OCI-LY7 (cell line): ENCODE results near the gene ZNF148.

Source experiments
- EZH2phosphoT487 ChIP-seq: fragments of 200-600 bp; sonication (generic); IDR thresholded peaks from 2 replicates; pipeline ENCODE4 v1.6.1; 2018; ENCODE audit warnings: low read depth, borderline replicate concordance, mild to moderate bottlenecking, mixed run types, antibody characterized with exemption, low read length, moderate library complexity, mixed read lengths
- TF ChIP-seq, protein P1 (sequence below): fragments of 200-600 bp; sonication (generic); conservative IDR thresholded peaks from 2 replicates; pipeline ENCODE4 v1.5.1; 2014; ENCODE audit warnings: mild to moderate bottlenecking, antibody characterized with exemption, low read length, moderate library complexity, mixed read lengths

DNA sequence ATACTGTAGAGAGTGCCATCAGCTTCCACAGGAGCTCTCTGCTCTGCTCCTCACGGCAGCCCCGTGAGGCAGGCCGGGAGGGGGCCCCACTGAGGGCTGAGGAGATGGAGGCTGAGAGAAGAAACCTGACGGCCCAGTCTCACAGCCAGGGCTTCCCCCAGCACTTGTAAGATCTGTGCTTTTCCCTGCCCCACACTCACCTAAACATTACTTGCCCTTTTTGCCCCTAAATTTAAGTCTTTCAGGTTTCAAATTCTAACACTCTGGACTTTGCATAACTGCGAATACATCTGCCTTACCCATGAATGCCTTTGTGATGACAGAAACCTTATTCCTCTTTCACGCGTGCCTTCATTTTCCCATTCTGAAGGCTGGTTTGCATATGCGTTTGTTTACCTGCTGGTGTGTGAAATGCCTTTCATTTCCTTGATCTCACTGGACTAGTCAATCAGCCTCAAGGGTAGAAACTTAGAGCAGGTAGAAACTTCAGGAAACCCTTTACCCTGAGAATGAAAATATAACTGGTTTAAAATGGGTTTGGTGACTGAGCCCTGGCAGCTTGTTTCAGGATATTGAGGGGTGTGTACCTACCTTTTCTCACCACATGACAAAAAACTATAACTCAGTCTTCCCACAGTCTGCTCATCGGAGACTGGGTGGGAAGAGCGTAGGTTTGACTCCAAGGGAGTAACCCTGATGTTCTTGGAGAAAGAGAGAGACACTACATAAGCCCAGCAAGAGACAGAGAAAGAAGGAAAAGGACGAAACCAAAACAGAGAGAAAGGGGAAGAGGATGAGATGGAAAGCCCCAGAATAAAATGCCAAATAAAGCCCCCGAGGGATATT is 182.7 kb downstream of the ZNF148 start:
- TF ChIP-seq, protein P1, sequence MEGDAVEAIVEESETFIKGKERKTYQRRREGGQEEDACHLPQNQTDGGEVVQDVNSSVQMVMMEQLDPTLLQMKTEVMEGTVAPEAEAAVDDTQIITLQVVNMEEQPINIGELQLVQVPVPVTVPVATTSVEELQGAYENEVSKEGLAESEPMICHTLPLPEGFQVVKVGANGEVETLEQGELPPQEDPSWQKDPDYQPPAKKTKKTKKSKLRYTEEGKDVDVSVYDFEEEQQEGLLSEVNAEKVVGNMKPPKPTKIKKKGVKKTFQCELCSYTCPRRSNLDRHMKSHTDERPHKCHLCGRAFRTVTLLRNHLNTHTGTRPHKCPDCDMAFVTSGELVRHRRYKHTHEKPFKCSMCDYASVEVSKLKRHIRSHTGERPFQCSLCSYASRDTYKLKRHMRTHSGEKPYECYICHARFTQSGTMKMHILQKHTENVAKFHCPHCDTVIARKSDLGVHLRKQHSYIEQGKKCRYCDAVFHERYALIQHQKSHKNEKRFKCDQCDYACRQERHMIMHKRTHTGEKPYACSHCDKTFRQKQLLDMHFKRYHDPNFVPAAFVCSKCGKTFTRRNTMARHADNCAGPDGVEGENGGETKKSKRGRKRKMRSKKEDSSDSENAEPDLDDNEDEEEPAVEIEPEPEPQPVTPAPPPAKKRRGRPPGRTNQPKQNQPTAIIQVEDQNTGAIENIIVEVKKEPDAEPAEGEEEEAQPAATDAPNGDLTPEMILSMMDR: peak; percentile 44
- TF ChIP-seq EZH2phosphoT487: no peak
